WERI-Rb-1 (cell line): ENCODE measurements around the gene CPT1B.

Source experiments
- DNase-seq: peaks from one replicate; pipeline ENCODE4 v3.0.0-alpha.2; 2020
- H3K27ac ChIP-seq: fragments of 250-450 bp; sonication (Bioruptor Pico); 2 replicates; pipeline ENCODE4 v1.5.1; 2020; ENCODE audit warnings: mild to moderate bottlenecking, moderate library complexity
- H3K27me3 ChIP-seq: fragments of 250-450 bp; sonication (Bioruptor Pico); 2 replicates; pipeline ENCODE4 v1.5.1; 2021; ENCODE audit warnings: mild to moderate bottlenecking, low read depth, moderate library complexity; ENCODE audit not compliant: insufficient read depth, severe bottlenecking
- H3K36me3 ChIP-seq: fragments of 250-450 bp; sonication (Bioruptor Pico); 2 replicates; pipeline ENCODE4 v1.5.1; 2020; ENCODE audit warnings: mild to moderate bottlenecking, moderate library complexity
- H3K4me3 ChIP-seq: 2 replicates; pipeline ENCODE4 v1.5.1; 2011; ENCODE audit warnings: low read depth, mild to moderate bottlenecking, control low read depth, low read length
- H3K9me3 ChIP-seq: fragments of 250-450 bp; sonication (Bioruptor Pico); 2 replicates; pipeline ENCODE4 v1.5.1; 2021; ENCODE audit warnings: mild to moderate bottlenecking, moderate library complexity; ENCODE audit not compliant: severe bottlenecking
- CTCF ChIP-seq: IDR thresholded peaks from 2 replicates; pipeline ENCODE4 v1.5.1; 2011; ENCODE audit warnings: low read depth, mild to moderate bottlenecking, control low read depth, inconsistent platforms, low read length

CPT1B gene

GRCh38 chr22:50526108-50526833 is 52.0 kb downstream of the CPT1B start:
- H3K36me3 ChIP-seq = peaks cover 35% of the 10 kb centered on the region
- peak; percentile 87 for DNase-seq
- peaks cover 10% of the 10 kb centered on the region for H3K9me3 ChIP-seq
- H3K27ac ChIP-seq = peak overlapping the region; percentile 92
- H3K4me3 ChIP-seq = peak overlapping the region; percentile 85
- TF ChIP-seq CTCF = peak; percentile 73
- H3K27me3 ChIP-seq = no peaks in the 10 kb centered on the region

GRCh38 chr22:50525858-50526107 is 52.4 kb downstream of the CPT1B start:
- no peak for TF ChIP-seq CTCF

GRCh38 chr22:50525104-50525857 is 52.9 kb downstream of the CPT1B start, which contains the start of gene SCO2:
TSS of gene SCO2 (minus strand) at chr22:50525598. CDS start at chr22:50524411, 1,187 bp downstream.
- peak; percentile 97 for DNase-seq
- H3K9me3 ChIP-seq = no peaks in the 10 kb centered on the region
- peak within 1 kb of the TSS; percentile 92 for H3K27ac ChIP-seq

More at GRCh38 chr22:50525858-50526107, 52.4 kb downstream of the CPT1B start:
- peak overlapping the region; percentile 85 for H3K4me3 ChIP-seq
- H3K9me3 ChIP-seq = peaks cover 5% of the 10 kb centered on the region
- DNase-seq = no peak
- H3K27ac ChIP-seq = peak overlapping the region; percentile 92
- H3K27me3 ChIP-seq = no peaks in the 10 kb centered on the region
- peaks cover 39% of the 10 kb centered on the region for H3K36me3 ChIP-seq

GRCh38 chr22:50524676-50525103 is 53.5 kb downstream of the CPT1B start:
- peak overlapping the region; percentile 92 for H3K27ac ChIP-seq
- H3K36me3 ChIP-seq = peaks cover 49% of the 10 kb centered on the region
- TF ChIP-seq CTCF = no peak

More at GRCh38 chr22:50525104-50525857, 52.9 kb downstream of the CPT1B start, which contains the start of gene SCO2:
- H3K36me3 ChIP-seq = peaks cover 43% of the 10 kb centered on the region
- TF ChIP-seq CTCF = peak; percentile 62
- H3K27me3 ChIP-seq = no peaks in the 10 kb centered on the region
- H3K4me3 ChIP-seq = peak within 1 kb of the TSS; percentile 85

GRCh38 chr22:50523806-50524675 is 54.2 kb downstream of the CPT1B start:
- H3K9me3 ChIP-seq = no peaks in the 10 kb centered on the region
- peaks cover 56% of the 10 kb centered on the region for H3K36me3 ChIP-seq
- no peak for TF ChIP-seq CTCF
- H3K27me3 ChIP-seq = no peaks in the 10 kb centered on the region
- peak overlapping the region; percentile 85; the same call in 1 of the 2 replicates for H3K4me3 ChIP-seq
- peak overlapping the region; percentile 92 for H3K27ac ChIP-seq
- no peak for DNase-seq

More at GRCh38 chr22:50524676-50525103, 53.5 kb downstream of the CPT1B start:
- DNase-seq = no peak
- H3K9me3 ChIP-seq = no peaks in the 10 kb centered on the region
- H3K27me3 ChIP-seq = no peaks in the 10 kb centered on the region
- peak overlapping the region; percentile 85 for H3K4me3 ChIP-seq
